HG02610 (cell line): ENCODE results near the gene KLHDC8B.
A peak's percentile ranks its signal among the peaks of the same experiment; 100 is the strongest.

Experiments used
- ATAC-seq: cut with Tn5 transposase; IDR thresholded peaks from one replicate; pipeline ENCODE4 v1.9.1; 2021; ENCODE audit warnings: mild to moderate bottlenecking, moderate library complexity; ENCODE audit not compliant: unreplicated experiment

The KLHDC8B gene

GRCh38 chr3:49171119-49171774, at the start of gene KLHDC8B:
TSS of gene KLHDC8B (plus strand) at chr3:49171598. CDS start at chr3:49172770, 1,172 bp downstream.
- peak; percentile 43 for ATAC-seq

GRCh38 chr3:49122022-49122421, 49.4 kb upstream of the KLHDC8B start:
- ATAC-seq = no peak

GRCh38 chr3:49122451-49122850, 48.9 kb upstream of the KLHDC8B start:
- no peak for ATAC-seq

GRCh38 chr3:49122886-49123545, 48.4 kb upstream of the KLHDC8B start:
- no peak for ATAC-seq

- no peak for ATAC-seq
Measured at GRCh38 chr3:49123687-49124086, 47.7 kb upstream of the KLHDC8B start.

- ATAC-seq = no peak
Measured at GRCh38 chr3:49124203-49124602, 47.2 kb upstream of the KLHDC8B start.

GRCh38 chr3:49124991-49125670, 46.3 kb upstream of the KLHDC8B start:
- no peak for ATAC-seq

GRCh38 chr3:49131040-49131439, 40.4 kb upstream of the KLHDC8B start:
- ATAC-seq = no peak

GRCh38 chr3:49131576-49131975, 39.8 kb upstream of the KLHDC8B start:
- no peak for ATAC-seq

GRCh38 chr3:49132073-49132436, 39.3 kb upstream of the KLHDC8B start:
- ATAC-seq = no peak

GRCh38 chr3:49132437-49133225, 38.8 kb upstream of the KLHDC8B start, which contains the start of gene LAMB2:
TSS of gene LAMB2 (minus strand) at chr3:49133050. CDS start at chr3:49132867, 183 bp downstream.
- no peak for ATAC-seq

- no peak for ATAC-seq
Measured at GRCh38 chr3:49133226-49133951, 38.0 kb upstream of the KLHDC8B start.

GRCh38 chr3:49134471-49135265, 36.7 kb upstream of the KLHDC8B start:
- no peak for ATAC-seq

- no peak for ATAC-seq
Measured at GRCh38 chr3:49135499-49135898, 35.9 kb upstream of the KLHDC8B start.

GRCh38 chr3:49140080-49140479, 31.3 kb upstream of the KLHDC8B start:
- ATAC-seq = no peak

- no peak for ATAC-seq
Measured at GRCh38 chr3:49148159-49148558, 23.2 kb upstream of the KLHDC8B start.

GRCh38 chr3:49151610-49152009, 19.8 kb upstream of the KLHDC8B start:
- ATAC-seq = no peak

- no peak for ATAC-seq
Measured at GRCh38 chr3:49153349-49153912, 18.0 kb upstream of the KLHDC8B start.

- no peak for ATAC-seq
Measured at GRCh38 chr3:49157289-49157688, 14.1 kb upstream of the KLHDC8B start.
